ENCODE measurements around the gene LYZ. TPM values are rescaled to one million over a fixed set of nuclear protein-coding genes. Genes with fewer than 3 reads are reported as not detected.

LYZ gene
- total RNA-seq, 4 donors from 2014 or later = 6.6 to 34.2 (median 16.9) TPM

DNA sequence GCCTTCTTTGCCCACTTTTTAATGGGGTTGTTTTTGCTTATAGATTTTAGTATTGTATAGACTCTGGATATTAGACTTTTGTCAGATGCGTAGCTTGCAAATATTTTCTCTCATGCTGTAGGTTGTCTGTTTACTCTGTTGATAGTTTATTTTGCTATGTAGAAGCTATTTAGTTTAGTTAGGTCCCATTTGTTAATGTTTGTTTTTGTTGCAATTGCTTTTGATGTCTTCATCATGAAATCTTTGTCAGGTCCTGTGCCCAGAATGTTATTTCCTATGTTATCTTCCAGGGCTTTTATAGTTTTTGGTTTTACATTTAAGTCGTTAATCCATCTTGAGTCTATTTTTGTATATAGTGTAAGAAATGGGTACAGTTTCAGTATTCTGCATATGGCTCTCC is 30.0 kb upstream of the LYZ start:
- Histone ChIP-seq H3K9me3 (no peaks in the 10 kb centered on the region), H3K36me3 (no peaks in the 10 kb centered on the region), H3K4me3 (replicated peaks in 1 of 3) (no peak overlapping the region), H3K27ac (no peak overlapping the region), H3K4me1 (no peaks in the 10 kb centered on the region), H3K27me3 (no peaks in the 10 kb centered on the region)
- no peak for DNase-seq
- intact Hi-C loops (cut with DNase I) = no loop called here
- WGBS, 2 donors = 88 to 94% methylated on average over 2 of the region's 2 CpGs
- no peak for TF ChIP-seq POLR2A (IDR thresholded peaks at IDR 0.05)
- TF ChIP-seq, protein P1, sequence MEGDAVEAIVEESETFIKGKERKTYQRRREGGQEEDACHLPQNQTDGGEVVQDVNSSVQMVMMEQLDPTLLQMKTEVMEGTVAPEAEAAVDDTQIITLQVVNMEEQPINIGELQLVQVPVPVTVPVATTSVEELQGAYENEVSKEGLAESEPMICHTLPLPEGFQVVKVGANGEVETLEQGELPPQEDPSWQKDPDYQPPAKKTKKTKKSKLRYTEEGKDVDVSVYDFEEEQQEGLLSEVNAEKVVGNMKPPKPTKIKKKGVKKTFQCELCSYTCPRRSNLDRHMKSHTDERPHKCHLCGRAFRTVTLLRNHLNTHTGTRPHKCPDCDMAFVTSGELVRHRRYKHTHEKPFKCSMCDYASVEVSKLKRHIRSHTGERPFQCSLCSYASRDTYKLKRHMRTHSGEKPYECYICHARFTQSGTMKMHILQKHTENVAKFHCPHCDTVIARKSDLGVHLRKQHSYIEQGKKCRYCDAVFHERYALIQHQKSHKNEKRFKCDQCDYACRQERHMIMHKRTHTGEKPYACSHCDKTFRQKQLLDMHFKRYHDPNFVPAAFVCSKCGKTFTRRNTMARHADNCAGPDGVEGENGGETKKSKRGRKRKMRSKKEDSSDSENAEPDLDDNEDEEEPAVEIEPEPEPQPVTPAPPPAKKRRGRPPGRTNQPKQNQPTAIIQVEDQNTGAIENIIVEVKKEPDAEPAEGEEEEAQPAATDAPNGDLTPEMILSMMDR (IDR thresholded peaks at IDR 0.05) = no peak

DNA sequence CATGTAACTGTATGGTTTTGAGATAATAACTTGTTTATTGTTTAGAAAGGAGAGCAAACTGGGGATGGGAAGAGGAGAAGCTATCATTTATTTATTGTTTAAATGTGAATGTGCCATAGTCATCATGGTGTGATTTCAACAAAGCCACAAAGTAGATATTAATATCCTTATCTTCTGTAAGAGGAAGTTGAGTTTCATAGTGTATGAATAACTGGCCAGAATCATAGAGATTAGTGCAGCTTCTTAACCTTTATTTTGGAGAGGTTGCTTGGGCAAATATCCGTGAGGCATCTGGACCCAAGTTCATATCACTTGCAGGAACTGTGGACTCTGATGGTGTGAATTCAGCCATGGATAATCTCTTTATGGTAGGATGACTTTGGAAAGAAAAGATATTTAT is 26.8 kb upstream of the LYZ start:
- H3K27me3 ChIP-seq = no peaks in the 10 kb centered on the region
- H3K4me1 ChIP-seq = no peaks in the 10 kb centered on the region
- TF ChIP-seq, protein P1 (IDR thresholded peaks at IDR 0.05) = no peak
- TF ChIP-seq POLR2A (IDR thresholded peaks at IDR 0.05) = no peak
- no peak overlapping the region for H3K27ac ChIP-seq
- H3K36me3 ChIP-seq = no peaks in the 10 kb centered on the region
- WGBS, 2 donors = 94 to 100% methylated on average over 1 of the region's 1 CpG
- no peak for DNase-seq
- no peak overlapping the region for H3K4me3 ChIP-seq (replicated peaks in 1 of 3)
- intact Hi-C loops (cut with DNase I) = no loop called here
- no peaks in the 10 kb centered on the region for H3K9me3 ChIP-seq

DNA sequence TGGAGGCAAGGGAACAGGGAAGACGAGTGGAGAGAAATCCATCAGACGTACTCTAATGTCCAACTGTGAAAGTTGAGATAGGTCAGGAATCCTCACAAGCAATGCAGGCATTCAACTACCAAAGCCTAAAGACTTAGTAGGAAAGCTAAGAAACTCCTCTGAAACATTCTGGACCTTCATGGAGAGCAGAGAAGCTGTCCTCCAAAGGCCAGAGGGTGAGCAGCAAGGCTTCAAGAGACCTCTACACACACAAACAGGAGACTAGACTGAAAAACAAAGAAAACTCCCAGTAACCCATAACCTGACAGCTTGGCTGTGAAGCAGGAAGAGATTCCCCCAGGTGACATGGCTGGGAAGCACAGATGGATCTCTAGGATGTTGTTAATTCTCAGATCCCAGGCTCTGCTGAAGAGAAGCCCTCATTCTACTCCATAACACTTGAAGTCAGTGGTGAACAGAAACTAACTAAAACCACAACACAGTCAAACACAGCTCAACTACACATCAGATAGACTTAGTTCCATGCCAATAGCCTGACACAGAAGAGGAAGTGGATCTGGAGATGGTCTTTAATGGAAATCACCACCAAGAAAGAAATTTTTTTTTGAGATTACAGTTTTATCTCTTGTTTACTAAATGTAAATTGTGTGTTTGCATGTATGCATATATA is 23.2 kb upstream of the LYZ start:
- H3K36me3 ChIP-seq = no peaks in the 10 kb centered on the region
- no peak for TF ChIP-seq POLR2A (IDR thresholded peaks at IDR 0.05)
- TF ChIP-seq, protein P1 (IDR thresholded peaks at IDR 0.05) = no peak
- no peak overlapping the region for H3K27ac ChIP-seq
- 82 to 89% methylated on average over 2 of the region's 2 CpGs for WGBS, 2 donors
- DNase-seq = no peak
- intact Hi-C loops (cut with DNase I) = no loop called here
- no peaks in the 10 kb centered on the region for H3K4me1 ChIP-seq
- no peaks in the 10 kb centered on the region for H3K27me3 ChIP-seq
- no peak overlapping the region for H3K4me3 ChIP-seq (replicated peaks in 1 of 3)
- H3K9me3 ChIP-seq = no peaks in the 10 kb centered on the region

DNA sequence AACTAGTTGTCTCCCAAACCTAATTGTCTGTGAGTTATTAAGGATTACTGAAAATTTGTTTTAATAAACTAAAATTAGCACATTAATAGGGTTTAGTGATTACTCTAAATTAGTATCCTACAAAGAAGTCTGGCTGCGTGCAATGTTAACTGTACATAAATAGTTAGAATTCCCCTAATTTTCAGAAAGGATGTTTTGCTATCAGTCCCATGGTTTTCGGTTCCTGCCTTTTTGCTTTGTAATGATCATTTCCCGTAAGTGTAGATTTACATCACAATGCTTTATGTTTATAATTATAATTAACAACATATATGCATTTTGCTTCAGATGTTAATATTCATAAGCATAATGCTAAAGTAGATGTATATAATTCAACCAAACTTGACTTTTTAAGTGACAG is 19.8 kb upstream of the LYZ start:
- no peaks in the 10 kb centered on the region for H3K9me3 ChIP-seq
- 75 to 79% methylated on average over 3 of the region's 3 CpGs for WGBS, 2 donors
- no peak for DNase-seq
- TF ChIP-seq, protein P1 (IDR thresholded peaks at IDR 0.05) = no peak
- no peak for TF ChIP-seq POLR2A (IDR thresholded peaks at IDR 0.05)
- H3K27ac ChIP-seq = no peak overlapping the region
- no peak overlapping the region for H3K4me3 ChIP-seq (replicated peaks in 1 of 3)
- intact Hi-C loops (cut with DNase I) = no loop called here
- no peaks in the 10 kb centered on the region for H3K36me3 ChIP-seq
- H3K4me1 ChIP-seq = peaks cover 0 to 8% of the 10 kb centered on the region in 2 donors
- no peaks in the 10 kb centered on the region for H3K27me3 ChIP-seq

DNA sequence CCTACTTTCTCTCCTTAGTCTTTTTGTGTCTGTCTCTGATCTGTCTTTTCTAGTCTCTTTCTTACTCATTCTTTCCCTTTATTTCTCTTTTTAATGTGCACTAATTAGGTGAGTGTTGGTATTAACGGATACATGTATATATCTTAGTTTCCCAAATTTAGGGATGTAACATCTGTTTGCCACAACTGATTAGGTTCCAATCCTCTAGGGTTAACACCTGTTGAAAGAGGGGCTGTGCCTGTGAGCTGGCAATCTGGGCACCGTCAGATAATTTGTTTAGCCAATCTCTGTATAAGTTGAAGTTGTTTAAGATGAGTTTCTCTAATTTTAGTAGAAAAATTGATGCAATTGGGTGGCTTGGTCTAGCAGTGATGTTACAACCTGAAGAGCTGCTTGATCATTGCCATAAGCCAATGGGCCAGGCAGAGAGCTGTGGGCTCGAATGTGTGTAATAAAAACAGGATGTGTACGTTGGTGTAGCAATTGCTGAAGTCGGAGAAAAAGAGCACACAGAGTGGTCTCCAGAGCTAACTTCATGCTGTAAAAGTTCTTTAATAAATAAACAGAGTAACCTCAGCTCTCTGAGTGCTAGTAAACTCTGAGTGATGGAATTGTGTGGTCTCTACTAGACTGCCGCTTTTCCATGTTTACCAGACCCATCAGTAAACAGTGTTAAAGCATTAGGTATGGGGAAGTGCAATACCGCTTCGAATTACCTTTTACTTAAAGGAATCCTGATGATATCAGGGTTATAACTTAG is 18.3 kb upstream of the LYZ start:
- 66 to 68% methylated on average over 8 of the region's 8 CpGs for WGBS, 2 donors
- no peaks in the 10 kb centered on the region for H3K27me3 ChIP-seq
- TF ChIP-seq, protein P1 (IDR thresholded peaks at IDR 0.05) = no peak
- no peak for TF ChIP-seq POLR2A (IDR thresholded peaks at IDR 0.05)
- intact Hi-C loops (cut with DNase I) = no loop called here
- no peak overlapping the region for H3K4me3 ChIP-seq (replicated peaks in 1 of 3)
- H3K9me3 ChIP-seq = no peaks in the 10 kb centered on the region
- peaks cover 0 to 8% of the 10 kb centered on the region in 2 donors for H3K4me1 ChIP-seq
- DNase-seq = no peak
- H3K36me3 ChIP-seq = no peaks in the 10 kb centered on the region
- no peak overlapping the region for H3K27ac ChIP-seq

All from thyroid gland (tissue), 4 donors.